Stimulated activated CD4-positive, alpha-beta T cell treated with anti-CD3 and anti-CD28 coated beads, Interleukin-1b, Interleukin-23, amount 100 ng/mL, for 24 hours (primary cell): ENCODE results near the gene TIMM10B.

ENCODE experiments used
- DNase-seq, 4 experiments: peaks; one replicate each; pipeline ENCODE4 v3.0.0-alpha.2; 2020; ENCODE audit warnings: low read depth in 4 of 4, low spot score in 1 of 4

The TIMM10B gene

GRCh38 chr11:6481012-6481923 is at the start of gene TIMM10B, which contains the start of gene ARFIP2:
Gene TIMM10B (plus strand): TSS chr11:6481501. CDS start chr11:6481517, 16 bp downstream.
Gene ARFIP2 (minus strand): TSS chr11:6481331. CDS start chr11:6480421, 910 bp downstream.
- peak; percentile 89 to 97 (median 95) for DNase-seq

GRCh38 chr11:6431861-6432260 is 49.4 kb upstream of the TIMM10B start:
- no peak for DNase-seq

GRCh38 chr11:6433998-6434660 is 47.2 kb upstream of the TIMM10B start:
- no peak for DNase-seq

GRCh38 chr11:6437423-6437822 is 43.9 kb upstream of the TIMM10B start:
- DNase-seq, result no peak

- no peak for DNase-seq
Measured at GRCh38 chr11:6437993-6438392, 43.3 kb upstream of the TIMM10B start.

GRCh38 chr11:6438979-6439571 is 42.2 kb upstream of the TIMM10B start:
- DNase-seq, result no peak

GRCh38 chr11:6440906-6441358 is 40.4 kb upstream of the TIMM10B start, which contains the start of gene HPX:
Gene HPX (minus strand): TSS chr11:6440987. CDS start chr11:6440963, 24 bp downstream.
- no peak for DNase-seq

- no peak for DNase-seq
Measured at GRCh38 chr11:6442441-6442840, 38.9 kb upstream of the TIMM10B start.

- DNase-seq, result peak; percentile 16 to 36 (median 30)
Measured at GRCh38 chr11:6443269-6444003, 37.9 kb upstream of the TIMM10B start.

GRCh38 chr11:6448574-6448973 is 32.7 kb upstream of the TIMM10B start:
- DNase-seq, result no peak

- no peak for DNase-seq
Measured at GRCh38 chr11:6452219-6452618, 29.1 kb upstream of the TIMM10B start.

- DNase-seq, result no peak
Measured at GRCh38 chr11:6453152-6453551, 28.1 kb upstream of the TIMM10B start.

GRCh38 chr11:6455070-6455469 is 26.2 kb upstream of the TIMM10B start:
- no peak for DNase-seq

GRCh38 chr11:6456361-6457073 is 24.8 kb upstream of the TIMM10B start:
- DNase-seq, result no peak

- no peak for DNase-seq
Measured at GRCh38 chr11:6457581-6458320, 23.6 kb upstream of the TIMM10B start.

GRCh38 chr11:6458352-6459098 is 22.8 kb upstream of the TIMM10B start:
- DNase-seq, result no peak

- no peak for DNase-seq
Measured at GRCh38 chr11:6459099-6459450, 22.2 kb upstream of the TIMM10B start.

- no peak for DNase-seq
Measured at GRCh38 chr11:6468712-6469495, 12.4 kb upstream of the TIMM10B start.
